HG03354 (cell line): Measurements from ENCODE around the gene ELK3.
A peak's percentile ranks its signal among the peaks of the same experiment; 100 is the strongest.
"Not testable (repeated sequence)": the region's sequence is repeated elsewhere in the genome, so short reads cannot be mapped to it uniquely, and the experiment has no call there.

Experiments used
- ATAC-seq: cut with Tn5 transposase; IDR thresholded peaks from one replicate; pipeline ENCODE4 v1.9.1; 2021; ENCODE audit warnings: mild to moderate bottlenecking; ENCODE audit not compliant: unreplicated experiment, poor library complexity, severe bottlenecking

The ELK3 gene

DNA sequence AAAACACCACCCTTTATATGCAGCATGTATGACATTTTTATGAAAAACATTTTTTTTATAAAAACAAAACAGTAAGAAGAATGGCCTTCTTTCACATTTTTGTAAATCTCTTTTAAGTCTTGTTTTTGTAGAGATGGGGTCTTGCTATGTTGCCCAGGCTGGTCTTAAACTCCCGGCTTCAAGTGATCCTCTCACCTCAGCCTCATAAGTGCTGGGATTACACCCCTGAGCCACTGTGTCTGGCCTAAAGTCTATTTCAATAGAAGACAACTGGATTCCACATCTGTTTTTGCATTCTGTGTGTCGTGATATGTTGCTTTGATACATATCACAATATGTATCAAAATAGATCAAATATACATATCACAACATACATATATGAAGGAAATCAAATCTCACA is 98.9 kb downstream of the ELK3 start:
- ATAC-seq: no peak

DNA sequence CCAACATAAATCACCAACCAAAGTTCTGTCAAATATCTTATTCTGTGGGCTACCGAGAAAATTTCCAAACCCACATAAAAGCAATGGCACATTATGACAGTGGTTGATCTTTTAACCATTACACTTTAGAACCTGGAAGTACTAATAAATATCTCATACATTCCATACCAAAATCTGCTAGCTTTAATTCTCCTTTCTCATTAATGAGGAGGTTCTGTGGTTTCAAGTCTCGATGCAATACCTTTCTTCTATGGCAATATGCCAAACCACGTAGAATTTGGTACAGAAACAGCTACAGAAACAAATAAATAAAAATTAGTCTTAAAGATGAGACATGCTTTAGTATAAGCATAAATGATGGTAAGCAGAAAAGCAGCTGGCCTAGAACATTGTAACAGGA is 100.7 kb downstream of the ELK3 start:
- ATAC-seq: no peak

DNA sequence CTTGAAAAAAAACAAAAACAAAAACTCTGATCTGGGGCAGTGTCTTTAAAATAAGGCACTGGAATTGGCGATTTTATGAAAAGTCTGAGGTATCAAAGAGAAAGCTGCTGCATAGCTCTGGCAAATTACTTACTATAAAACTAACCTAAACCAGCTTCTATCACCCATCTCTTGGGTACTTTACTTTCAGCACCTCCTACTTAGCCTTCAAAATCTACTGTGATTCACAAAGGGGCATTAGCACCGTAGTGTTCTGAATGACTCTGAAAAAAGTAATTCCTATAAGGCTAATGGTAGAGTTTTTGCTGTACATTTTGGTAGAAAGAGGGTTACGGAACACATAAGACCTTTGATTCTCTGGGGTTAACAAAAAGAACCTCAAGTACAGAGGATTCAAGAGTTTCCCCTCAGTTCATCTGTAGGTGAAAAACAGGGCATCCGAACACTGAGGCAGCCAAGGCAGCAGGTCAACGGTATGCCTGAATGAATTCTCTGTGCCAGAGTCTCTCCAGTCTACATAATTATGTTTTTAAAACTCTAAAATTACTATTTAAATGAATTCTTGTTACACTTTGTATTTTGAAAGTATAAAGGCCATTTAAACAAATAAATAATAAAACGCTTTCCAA is 101.5 kb downstream of the ELK3 start:
- ATAC-seq: no peak

DNA sequence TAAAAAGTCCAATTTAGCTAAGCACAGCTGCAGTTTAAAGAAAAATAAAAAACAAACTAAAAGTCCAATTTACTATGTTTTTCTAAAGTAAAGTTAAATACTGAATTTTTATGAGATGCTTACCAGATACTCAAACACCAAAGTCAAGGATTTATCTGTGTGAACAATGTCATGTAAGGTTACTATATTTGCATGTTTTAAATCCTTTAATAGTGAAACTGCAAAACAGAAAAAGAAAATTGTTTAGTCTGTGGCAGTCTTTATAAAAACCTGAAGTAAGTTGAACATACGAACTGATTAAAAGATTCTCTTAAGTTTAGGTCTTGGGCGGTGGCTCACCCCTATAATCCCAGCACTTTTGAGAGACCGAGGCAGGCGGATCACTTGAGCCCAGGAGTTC is 103.3 kb downstream of the ELK3 start:
- ATAC-seq: peak; percentile 56

DNA sequence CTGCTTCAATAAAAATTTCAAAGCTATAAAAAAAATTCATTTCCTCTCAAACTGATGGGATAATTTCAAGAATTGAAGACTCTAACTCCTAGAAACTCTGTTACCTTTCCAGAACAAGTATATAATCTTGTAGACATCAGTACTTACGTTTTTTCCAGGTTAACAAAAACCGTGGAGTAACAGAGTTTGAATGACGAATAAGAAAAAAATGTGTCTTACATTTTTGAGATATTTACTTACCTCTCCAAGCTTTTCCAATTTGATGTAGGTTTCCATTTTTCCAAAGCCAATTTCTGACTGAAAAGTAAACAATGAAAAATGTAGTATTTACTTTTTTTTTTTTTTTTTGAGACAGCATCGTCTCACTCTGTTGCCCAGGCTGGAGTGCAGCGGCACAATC is 105.9 kb downstream of the ELK3 start:
- ATAC-seq: no peak

DNA sequence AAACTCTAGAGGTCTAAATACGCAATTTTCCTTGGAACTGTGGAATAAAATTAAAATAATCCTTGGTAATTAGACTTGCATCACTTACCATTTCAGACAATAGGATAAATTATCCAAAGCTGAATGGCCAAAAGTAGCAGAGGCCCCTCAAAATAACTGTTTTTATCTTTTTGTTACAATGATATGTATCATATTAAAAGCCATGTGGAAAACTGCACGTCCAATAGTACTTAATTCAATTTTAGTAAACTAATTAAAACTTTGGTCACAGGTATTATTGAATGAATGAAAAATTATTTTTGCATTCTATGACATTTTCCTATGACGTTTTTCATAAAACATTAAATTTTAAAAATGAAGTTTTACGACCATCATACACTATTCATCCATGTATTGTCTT is 107.6 kb downstream of the ELK3 start:
- ATAC-seq: no peak

DNA sequence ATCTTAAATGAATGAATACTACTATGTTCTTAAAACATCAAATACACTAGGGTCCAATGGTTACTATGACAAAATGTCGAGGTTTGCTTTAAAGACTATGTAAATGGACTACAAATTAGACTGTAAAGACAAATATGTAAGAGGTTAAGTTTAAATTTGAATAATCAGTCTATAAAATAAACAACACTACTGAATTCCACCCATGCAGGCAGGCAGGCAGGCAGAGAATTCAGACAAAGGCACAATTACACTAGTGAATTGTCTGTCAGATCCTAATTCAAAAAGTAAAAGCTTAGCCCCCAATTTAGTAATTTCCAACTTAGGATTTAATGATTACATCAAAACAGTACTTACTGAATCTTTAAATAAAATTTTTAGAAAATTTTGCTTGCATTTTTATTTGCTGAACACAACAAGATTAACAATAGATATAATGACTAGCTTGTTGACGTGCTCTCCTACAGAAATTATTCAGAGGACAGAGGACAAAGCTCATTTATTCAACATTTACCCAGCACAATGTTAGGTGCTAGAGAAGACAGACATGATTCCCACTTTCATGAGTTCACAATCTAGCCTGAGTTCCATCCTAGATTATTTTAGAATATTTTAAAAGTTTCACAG is 108.6 kb downstream of the ELK3 start:
- no peak for ATAC-seq

DNA sequence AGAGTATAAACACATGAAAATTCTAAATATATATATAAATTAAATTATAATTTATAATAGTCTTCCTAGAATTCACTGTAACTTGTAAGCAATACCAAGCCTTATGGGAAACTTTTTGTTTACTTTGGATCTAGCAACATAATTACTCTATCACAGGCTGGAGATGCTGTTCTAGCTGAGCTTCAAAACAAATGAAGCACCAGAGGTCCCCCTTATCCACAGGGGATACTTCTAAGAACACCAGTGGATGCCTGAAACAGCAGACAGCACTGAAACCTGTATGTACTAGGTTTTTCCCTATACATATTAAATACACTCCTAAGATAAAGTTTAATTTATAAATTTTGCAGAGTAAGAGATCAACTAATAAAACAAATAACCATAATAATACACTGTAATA is 109.5 kb downstream of the ELK3 start:
- ATAC-seq: no peak

DNA sequence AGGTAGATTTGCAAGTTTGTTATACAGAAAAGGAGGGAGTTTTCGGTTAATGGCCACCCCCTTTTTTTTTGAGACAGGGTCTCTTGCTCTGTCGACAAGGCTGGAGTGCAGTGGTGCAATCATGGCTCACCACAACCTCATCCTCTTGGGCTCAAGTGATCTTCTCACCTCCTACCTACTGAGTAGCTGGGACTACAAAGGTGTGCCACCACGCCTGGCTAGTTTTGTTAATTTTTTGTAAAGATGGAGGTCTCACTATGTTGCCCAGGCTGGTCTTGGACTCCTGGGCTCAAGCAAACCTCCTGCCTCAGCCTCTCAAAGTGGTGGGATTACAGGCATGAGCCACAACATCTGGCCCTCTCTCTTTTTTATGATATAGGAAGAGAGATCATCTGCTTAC is 111.5 kb downstream of the ELK3 start:
- ATAC-seq: no peak

DNA sequence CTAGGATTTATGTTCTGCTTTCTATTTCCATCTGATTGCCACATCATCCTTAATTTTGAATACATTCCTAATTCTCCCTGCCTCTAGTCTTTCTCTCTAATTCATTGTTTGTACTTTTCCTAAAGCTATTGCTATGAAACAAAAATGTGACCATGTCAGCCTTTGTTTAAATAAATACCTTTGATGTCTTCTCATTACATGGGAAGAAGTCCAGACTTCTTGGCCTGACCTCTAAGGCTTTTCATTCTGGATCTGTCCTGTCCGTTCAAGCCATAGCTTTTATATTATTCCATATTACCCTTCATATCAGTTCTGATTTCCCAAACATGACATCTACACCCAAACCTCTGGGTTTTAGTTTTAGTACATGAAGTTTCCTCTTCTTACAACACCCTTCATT is 114.7 kb downstream of the ELK3 start:
- ATAC-seq: no peak

DNA sequence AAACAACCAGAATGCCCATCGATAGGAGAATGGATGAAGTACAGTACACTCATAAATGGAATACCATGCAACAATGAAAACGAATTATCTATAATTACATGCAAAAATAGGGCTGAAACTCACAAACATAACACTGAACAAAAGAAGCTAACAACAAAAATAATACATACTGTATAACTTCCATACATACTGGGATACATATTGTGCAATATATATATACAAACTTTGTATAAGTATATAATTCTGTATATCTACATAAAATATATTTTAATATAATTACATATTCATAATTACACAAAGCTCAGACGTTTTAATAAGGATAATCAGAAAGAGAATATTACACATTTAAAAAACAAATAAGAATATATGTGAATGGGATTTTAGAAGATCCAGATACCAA is 115.9 kb downstream of the ELK3 start:
- ATAC-seq: no peak

DNA sequence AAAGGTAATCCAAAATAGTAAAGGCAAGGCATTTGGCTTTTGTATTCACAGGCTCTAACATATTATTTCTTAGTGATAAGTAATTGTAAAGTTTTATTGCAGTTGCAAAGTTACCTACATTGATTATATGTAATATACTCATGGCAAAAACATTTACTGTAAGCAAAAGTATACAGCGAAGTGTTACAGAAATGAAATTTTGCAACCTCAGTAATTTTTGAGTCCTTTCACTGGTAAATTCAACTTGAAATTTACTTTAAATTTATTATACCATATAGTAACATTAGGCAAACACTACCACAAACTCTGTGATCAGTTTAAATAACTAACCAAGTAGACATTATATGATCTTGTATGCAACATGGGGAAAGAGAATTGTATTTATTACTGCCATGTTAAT is 117.0 kb downstream of the ELK3 start:
- no peak for ATAC-seq

DNA sequence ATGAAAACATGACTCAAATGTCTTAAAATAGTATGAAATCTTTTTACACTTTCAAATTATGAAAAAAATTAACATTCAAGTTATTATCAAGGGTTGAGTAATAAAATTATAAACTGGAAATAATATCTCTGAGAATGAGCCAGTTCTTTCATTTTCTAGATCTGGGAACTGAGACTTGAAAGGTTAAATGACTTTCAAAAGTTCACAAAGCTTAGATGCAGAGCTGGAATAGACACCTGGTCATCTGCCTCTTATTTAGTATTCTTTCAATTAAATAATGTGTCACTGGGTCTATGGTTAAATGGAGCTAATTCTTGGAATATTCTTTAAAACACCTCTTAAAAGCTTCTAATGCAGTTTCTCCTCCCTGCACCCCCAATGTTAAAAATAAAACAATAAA is 119.4 kb downstream of the ELK3 start:
- no peak for ATAC-seq

DNA sequence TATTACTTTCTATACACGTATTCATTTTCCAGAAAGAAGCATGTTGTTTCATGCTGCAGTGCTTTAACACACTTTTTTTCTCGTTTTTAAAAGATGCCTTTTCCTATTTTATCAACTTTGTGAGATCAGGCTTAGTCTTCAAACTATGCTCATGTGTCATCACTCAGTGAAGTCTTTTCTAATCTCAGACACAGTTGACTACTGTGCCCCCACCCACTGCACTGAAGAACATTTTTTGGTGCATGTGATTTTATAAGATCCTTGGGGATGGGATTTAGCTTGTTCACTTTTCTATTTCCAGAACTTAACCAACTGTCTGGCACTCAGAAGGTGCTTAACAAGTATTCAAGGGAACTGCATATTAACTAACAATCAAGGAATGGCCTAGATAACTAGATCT is 120.5 kb downstream of the ELK3 start:
- ATAC-seq: no peak

DNA sequence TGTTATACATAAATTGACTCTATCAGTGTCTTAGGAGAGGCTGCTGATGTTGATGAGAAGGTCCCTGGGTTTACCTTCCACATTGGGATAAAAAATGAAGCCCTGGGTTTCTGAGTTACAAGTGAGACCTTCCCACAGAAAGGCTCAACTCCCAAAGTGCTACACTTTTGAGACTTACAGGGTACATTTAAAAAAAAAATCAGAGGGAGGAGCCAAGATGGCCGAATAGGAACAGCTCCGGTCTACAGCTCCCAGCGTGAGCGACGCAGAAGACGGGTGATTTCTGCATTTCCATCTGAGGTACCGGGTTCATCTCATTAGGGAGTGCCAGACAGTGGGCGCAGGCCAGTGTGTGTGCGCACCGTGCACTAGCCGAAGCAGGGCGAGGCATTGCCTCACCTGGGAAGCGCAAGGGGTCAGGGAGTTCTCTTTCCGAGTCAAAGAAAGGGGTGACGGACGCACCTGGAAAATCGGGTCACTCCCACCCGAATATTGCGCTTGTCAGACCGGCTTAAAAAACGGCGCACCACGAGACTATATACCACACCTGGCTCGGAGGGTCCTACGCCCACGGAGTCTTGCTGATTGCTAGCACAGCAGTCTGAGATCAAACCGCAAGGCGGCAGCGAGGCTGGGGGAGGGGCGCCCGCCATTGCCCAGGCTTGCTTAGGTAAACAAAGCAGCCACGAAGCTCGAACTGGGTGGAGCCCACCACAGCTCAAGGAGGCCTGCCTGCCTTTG is 121.7 kb downstream of the ELK3 start:
- ATAC-seq: not testable (repeated sequence)

DNA sequence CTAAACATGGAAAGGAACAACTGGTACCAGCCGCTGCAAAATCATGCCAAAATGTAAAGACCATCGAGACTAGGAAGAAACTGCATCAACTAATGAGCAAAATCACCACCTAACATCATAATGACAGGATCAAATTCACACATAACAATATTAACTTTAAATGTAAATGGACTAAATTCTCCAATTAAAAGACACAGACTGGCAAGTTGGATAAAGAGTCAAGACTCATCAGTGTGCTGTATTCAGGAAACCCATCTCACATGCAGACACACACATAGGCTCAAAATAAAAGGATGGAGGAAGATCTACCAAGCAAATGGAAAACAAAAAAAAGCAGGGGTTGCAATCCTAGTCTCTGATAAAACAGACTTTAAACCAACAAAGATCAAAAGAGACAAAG is 123.6 kb downstream of the ELK3 start:
- ATAC-seq: not testable (repeated sequence)
